Thymus (tissue), 11 donors: ENCODE measurements around the gene CAD. TPM values are rescaled to one million over a fixed set of nuclear protein-coding genes. Genes with fewer than 3 reads are reported as not detected.
"Not testable (repeated sequence)": the region's sequence is repeated elsewhere in the genome, so short reads cannot be mapped to it uniquely, and the experiment has no call there.

Source experiments
- DNase-seq, 9 donors: peaks; one replicate each; pipeline ENCODE4 v3.0.0-alpha.2; 2013; ENCODE audit warnings: low spot score in 9 of 9, low read depth in 6 of 9, missing footprints in 1 of 9
- H3K27ac ChIP-seq, 2 donors: one replicate each; pipeline ENCODE4 v1.5.1; 2013; ENCODE audit warnings: control low read depth in 1 of 2, low read depth in 1 of 2, low read length in 1 of 2, mild to moderate bottlenecking in 1 of 2, moderate library complexity in 1 of 2
- H3K27me3 ChIP-seq, 2 donors: one replicate each; pipeline ENCODE4 v1.5.1; 2013; ENCODE audit warnings: low read length in 1 of 2; ENCODE audit not compliant: control insufficient read depth in 2 of 2, insufficient read depth in 1 of 2
- H3K36me3 ChIP-seq, 2 donors: one replicate each; pipeline ENCODE4 v1.5.1; 2013; ENCODE audit warnings: low read length in 1 of 2, mild to moderate bottlenecking in 1 of 2, moderate library complexity in 1 of 2; ENCODE audit not compliant: control insufficient read depth in 2 of 2, insufficient read depth in 2 of 2
- H3K4me1 ChIP-seq, 2 donors: one replicate each; pipeline ENCODE4 v1.5.1; 2013; ENCODE audit warnings: low read length in 2 of 2; ENCODE audit not compliant: control insufficient read depth in 2 of 2, insufficient read depth in 2 of 2
- H3K4me3 ChIP-seq, 2 donors: one replicate each; pipeline ENCODE4 v1.5.1; 2013; ENCODE audit warnings: low read length in 2 of 2, control low read depth in 1 of 2, mild to moderate bottlenecking in 1 of 2
- H3K9me3 ChIP-seq, 2 donors: one replicate each; pipeline ENCODE4 v1.5.1; 2013; ENCODE audit warnings: low read length in 1 of 2, mild to moderate bottlenecking in 1 of 2; ENCODE audit not compliant: control insufficient read depth in 2 of 2, insufficient read depth in 1 of 2
- WGBS: extraction: QIAGEN DNeasy Blood & Tissue Kit; methylation state at CpG from one replicate; pipeline ENCODE4 v1.1.7; 2013; 5-methylcytosine and 5-hydroxymethylcytosine counted together
- polyA plus RNA-seq: library from polyadenylated mRNA; stranded (reverse); fragments of 200-250 nt; gene quantifications from one replicate; pipeline ENCODE4 v1.2.3, GENCODE V29; 2013
- total RNA-seq: library from RNA; stranded (reverse); fragments of 120-200 nt; gene quantifications from one replicate; pipeline ENCODE4 v1.2.4, GENCODE V29; 2013
- donor health status: healthy.

CAD gene
- total and polyA plus RNA-seq, 2 donors = 14.8 to 18.6 TPM

DNA sequence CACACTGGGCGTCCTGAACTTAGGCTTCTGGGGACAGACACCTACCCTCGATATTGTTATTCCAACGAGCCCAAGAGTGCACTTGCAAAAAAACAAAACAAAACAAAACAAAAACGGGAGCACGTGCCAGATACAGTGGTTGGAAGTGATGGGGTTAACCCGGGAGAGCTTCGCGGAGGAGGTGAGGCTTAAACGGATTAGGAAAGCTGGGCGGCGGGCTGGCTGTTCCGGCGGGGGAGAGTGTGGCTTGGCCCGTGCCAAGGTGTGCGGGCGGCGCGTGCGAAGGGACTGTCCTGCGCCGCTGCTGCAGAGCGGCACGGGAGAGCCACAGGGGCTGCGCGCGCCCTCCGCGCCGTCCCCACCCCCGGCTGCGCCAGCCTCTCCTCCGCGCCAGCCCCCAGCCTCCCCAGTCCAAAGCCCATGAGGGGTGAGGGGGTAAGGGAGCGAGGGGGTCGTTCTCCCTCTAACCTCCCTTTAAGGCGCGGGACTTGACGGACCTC is 47.1 kb downstream of the CAD start:
- Histone ChIP-seq H3K4me3 (peak overlapping the region in 1 of 2 donors; percentile 36), H3K27me3 (peaks cover 68 to 95% of the 10 kb centered on the region in 2 donors), H3K9me3 (no peaks in the 10 kb centered on the region), H3K36me3 (no peaks in the 10 kb centered on the region), H3K27ac (peak overlapping the region in 1 of 2 donors; percentile 31), H3K4me1 (peaks cover 13 to 25% of the 10 kb centered on the region in 2 donors)
- 2% methylated on average over 38 of the region's 38 CpGs for WGBS
- no peak for DNase-seq

DNA sequence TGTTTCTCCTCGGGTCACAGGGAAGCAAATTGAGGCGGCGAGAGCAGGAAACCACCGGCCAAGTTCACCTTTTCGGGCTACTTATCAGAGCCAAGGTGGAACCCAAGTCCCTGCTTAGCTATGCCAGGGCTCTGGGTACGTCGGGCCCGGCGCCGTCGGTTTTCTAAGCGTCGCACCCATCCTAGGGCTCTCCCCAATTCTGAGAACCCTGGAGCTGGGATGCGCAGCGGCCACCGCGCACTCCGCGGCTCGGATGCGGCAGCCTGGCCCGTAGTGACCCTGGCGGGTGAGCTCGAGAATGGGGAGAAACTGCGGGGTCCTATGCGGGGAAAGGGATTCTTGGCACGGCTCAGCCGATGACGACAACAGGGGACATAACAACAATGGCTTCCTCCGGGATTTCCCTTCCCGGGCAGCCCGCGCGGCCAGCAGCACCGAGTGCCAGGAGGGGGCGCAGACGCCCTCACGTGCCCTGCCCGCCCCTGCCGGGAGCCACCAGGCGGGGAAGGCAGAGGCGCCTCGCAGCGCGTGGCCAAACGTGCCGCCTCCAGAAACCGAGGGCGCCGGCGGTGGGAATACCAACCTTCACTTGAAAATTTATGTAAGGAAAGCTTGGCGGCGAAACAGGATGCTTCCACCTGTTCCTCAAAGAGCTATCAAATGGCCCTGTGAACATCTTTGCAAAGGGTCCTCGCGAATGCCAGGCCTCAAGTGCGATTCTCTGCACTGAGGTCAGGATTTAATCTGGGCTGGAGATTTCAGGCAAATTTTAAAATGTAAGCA is 47.8 kb downstream of the CAD start:
- peaks cover 62 to 94% of the 10 kb centered on the region in 2 donors for H3K27me3 ChIP-seq
- H3K4me3 ChIP-seq = peak overlapping the region in 1 of 2 donors; percentile 36
- H3K27ac ChIP-seq = no peak overlapping the region
- 6% methylated on average over 56 of the region's 56 CpGs for WGBS
- no peaks in the 10 kb centered on the region for H3K36me3 ChIP-seq
- DNase-seq = peak in 4 of 9 donors; percentile 10 to 56 (median 41)
- no peaks in the 10 kb centered on the region for H3K9me3 ChIP-seq
- peaks cover 13 to 25% of the 10 kb centered on the region in 2 donors for H3K4me1 ChIP-seq

DNA sequence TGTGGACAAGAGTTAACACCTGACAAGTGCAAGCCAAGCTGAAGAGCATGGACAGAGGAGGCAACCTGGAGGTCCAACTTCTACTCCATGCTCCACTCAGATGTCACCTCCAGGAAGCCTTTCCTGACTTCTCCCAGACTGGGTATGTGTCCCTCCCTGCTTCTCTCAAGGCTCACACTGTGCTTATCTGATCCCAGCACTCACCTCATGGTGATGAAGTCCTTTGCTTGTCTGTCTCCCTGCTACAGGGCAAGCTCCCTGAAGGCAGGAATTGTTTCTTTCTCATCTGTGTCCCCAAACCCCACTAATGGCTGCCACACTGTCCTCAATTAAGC is 48.3 kb downstream of the CAD start:
- Histone ChIP-seq H3K9me3 (no peaks in the 10 kb centered on the region), H3K27ac (no peak overlapping the region), H3K27me3 (peaks cover 57 to 91% of the 10 kb centered on the region in 2 donors), H3K4me3 (no peak overlapping the region), H3K4me1 (peaks cover 13 to 25% of the 10 kb centered on the region in 2 donors), H3K36me3 (no peaks in the 10 kb centered on the region)
- DNase-seq = no peak

DNA sequence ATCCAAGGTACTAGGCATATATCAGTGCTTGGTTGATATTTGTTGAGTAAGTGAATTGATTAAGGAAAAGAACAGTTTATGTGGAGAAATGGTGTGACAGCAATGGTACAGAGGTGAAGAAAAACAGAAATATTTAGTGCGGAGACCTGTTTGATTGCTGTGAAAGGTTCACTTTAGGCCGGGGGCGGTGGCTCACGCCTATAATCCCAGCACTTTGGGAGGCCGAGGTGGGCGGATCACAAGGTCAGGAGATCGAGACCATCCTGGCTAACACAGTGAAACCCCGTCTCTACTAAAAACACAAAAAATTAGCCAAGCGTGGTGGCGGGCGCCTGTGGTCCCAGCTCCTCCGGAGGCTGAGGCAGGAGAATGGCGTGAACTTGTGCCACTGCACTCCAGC is 51.1 kb downstream of the CAD start:
- not testable (repeated sequence) for H3K9me3 ChIP-seq, DNase-seq, H3K27ac ChIP-seq, H3K4me3 ChIP-seq, H3K36me3 ChIP-seq
- Histone ChIP-seq H3K27me3 (peaks cover 29 to 78% of the 10 kb centered on the region in 2 donors), H3K4me1 (peaks cover 6 to 18% of the 10 kb centered on the region in 2 donors)
- 97% methylated on average over 13 of the region's 13 CpGs for WGBS

DNA sequence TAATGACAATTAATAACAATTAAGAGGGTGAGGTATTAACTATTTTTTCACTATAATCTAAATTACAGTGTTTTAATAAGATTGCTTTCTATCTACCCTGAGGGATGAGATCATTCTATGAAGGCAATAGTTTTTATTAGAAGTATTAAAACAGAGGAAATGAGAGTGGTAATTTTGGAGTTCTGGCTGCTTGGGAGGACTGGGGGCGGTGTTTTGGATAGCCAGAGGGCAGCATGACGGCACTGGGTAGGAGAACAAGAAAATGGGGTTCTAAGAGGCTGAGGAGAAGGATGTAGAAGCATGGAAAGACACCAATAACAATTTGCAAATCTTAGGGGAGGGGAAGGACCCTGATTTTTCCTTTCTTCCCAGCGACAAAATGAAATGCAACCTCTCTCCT is 53.0 kb downstream of the CAD start:
- Histone ChIP-seq H3K27ac (no peak overlapping the region), H3K9me3 (no peaks in the 10 kb centered on the region), H3K27me3 (peaks cover 12 to 62% of the 10 kb centered on the region in 2 donors), H3K4me1 (peaks cover 2% of the 10 kb centered on the region in 2 donors), H3K4me3 (no peak overlapping the region), H3K36me3 (no peaks in the 10 kb centered on the region)
- no peak for DNase-seq
- 95% methylated on average over 3 of the region's 3 CpGs for WGBS

DNA sequence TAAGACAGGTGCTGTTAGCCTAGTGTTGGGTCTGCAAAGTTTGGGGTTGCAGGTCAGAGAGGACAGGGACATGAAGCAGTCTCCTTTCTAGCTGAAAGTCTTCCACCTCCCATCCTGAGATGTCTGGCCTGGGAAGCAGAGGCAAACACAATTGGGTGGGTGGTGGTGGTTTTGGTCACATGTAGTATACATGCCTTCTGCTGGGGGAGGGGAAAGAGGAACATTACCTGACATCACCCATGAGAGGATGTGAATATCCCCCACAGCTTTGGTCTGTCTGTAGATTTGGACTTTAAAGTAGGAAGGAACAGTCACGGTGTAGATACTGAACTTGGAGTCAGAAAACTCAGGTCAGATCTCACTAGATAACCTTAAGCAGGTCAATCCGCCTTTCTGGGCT is 53.5 kb downstream of the CAD start:
- H3K27ac ChIP-seq = no peak overlapping the region
- H3K4me1 ChIP-seq = no peaks in the 10 kb centered on the region
- H3K36me3 ChIP-seq = no peaks in the 10 kb centered on the region
- H3K9me3 ChIP-seq = no peaks in the 10 kb centered on the region
- peaks cover 6 to 60% of the 10 kb centered on the region in 2 donors for H3K27me3 ChIP-seq
- no peak overlapping the region for H3K4me3 ChIP-seq
- DNase-seq = no peak
- WGBS = 52% methylated on average over 2 of the region's 2 CpGs

DNA sequence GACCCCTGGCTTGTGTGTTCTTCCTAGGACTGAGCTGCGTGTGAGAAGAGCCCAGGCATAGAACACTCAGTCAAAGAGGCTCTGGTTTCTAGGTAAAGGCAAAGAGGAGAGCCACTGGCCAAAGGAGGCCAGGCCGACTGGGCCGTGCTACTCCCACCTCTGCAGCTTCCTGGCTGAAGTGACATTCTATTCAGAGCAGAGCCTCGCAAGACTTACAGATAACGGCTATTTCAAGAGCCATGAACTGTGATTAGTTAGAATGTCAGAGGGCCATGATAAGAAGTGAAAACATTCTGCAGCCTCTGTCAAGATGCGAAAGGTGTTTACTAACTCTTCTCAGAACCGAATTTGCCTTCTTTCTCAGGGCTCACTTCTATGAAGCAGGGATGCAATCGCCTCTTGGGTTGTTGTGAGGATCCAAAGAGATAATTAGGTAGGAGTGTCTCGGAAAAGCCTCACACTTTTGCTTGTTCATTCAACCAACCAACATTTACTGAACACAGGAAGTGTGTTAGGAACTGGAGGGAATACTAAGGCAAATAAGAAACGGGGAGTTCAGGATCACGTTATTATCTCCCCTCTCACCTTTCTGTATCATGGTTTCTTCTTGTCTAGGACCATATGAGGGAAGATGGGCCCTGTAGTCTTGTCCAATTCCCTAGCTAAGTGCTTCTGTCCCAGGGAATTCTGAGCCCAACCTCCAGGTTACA is 54.6 kb downstream of the CAD start:
- no peak for DNase-seq
- Histone ChIP-seq H3K27me3 (peaks cover 0 to 51% of the 10 kb centered on the region in 2 donors), H3K36me3 (no peaks in the 10 kb centered on the region), H3K4me3 (no peak overlapping the region), H3K27ac (no peak overlapping the region), H3K9me3 (no peaks in the 10 kb centered on the region), H3K4me1 (no peaks in the 10 kb centered on the region)
- WGBS = 93% methylated on average over 11 of the region's 11 CpGs

DNA sequence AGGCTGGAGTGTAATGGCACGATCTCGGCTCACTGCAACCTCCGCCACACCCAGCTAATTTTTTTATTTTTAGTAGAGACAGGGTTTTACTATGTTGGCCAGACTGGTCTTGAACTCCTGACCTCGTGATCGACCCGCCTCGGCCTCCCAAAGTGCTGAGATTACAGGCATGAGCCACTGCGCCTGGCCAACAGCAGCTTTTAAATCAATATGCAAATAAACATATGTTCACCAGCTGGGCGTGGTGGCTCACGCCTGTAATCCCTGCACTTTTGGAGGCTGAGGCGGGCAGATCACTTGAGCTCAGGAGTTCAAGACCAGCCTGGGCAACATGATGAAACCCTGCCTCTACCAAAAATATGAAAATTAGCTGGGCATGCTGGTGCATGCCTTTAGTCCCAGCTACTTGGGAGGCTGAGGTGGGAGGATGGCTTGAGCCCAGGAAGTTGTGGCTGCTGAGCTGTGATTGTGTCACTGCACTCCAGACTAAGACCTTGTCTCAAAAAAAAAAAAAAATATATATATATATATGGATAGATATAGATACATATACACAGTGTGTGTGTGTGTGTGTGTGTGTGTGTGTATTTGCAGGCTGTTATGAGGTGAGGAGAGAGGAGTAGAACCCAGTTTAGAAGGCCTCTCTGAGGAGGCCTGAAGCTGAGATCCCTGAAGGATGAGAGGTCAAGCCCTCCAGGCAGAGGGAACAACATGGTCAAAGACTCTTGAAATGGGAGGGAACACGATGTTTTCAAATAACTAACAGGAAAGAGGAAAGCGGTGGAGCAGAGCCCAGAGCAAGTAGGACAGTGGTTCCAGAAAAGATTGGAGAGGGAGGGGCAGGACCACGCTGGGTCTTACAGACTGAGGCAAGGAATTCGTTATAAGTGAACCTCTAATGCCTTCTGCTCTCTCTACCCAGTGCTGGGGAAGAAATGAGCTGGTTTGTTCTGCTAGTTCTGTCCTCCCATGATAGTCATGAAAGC is 55.7 kb downstream of the CAD start:
- not testable (repeated sequence) for H3K27ac ChIP-seq, H3K4me1 ChIP-seq, DNase-seq, H3K36me3 ChIP-seq, H3K4me3 ChIP-seq, H3K9me3 ChIP-seq
- 95% methylated on average over 15 of the region's 15 CpGs for WGBS
- H3K27me3 ChIP-seq = peaks cover 0 to 45% of the 10 kb centered on the region in 2 donors
